ENCODE data around the gene PTPRN2.

- TF ChIP-seq, protein P1, sequence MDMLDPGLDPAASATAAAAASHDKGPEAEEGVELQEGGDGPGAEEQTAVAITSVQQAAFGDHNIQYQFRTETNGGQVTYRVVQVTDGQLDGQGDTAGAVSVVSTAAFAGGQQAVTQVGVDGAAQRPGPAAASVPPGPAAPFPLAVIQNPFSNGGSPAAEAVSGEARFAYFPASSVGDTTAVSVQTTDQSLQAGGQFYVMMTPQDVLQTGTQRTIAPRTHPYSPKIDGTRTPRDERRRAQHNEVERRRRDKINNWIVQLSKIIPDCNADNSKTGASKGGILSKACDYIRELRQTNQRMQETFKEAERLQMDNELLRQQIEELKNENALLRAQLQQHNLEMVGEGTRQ (IDR thresholded peaks at IDR 0.05; ENCODE audit: low read length): no peak
- no peak for TF ChIP-seq ZNF274 (IDR thresholded peaks at IDR 0.05; ENCODE audit: borderline replicate concordance, extremely low read depth, low read length)
- TF ChIP-seq, protein P2, sequence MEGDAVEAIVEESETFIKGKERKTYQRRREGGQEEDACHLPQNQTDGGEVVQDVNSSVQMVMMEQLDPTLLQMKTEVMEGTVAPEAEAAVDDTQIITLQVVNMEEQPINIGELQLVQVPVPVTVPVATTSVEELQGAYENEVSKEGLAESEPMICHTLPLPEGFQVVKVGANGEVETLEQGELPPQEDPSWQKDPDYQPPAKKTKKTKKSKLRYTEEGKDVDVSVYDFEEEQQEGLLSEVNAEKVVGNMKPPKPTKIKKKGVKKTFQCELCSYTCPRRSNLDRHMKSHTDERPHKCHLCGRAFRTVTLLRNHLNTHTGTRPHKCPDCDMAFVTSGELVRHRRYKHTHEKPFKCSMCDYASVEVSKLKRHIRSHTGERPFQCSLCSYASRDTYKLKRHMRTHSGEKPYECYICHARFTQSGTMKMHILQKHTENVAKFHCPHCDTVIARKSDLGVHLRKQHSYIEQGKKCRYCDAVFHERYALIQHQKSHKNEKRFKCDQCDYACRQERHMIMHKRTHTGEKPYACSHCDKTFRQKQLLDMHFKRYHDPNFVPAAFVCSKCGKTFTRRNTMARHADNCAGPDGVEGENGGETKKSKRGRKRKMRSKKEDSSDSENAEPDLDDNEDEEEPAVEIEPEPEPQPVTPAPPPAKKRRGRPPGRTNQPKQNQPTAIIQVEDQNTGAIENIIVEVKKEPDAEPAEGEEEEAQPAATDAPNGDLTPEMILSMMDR (IDR thresholded peaks at IDR 0.05; ENCODE audit: control extremely low read depth in 1 of 3, insufficient read depth in 1 of 3, low read depth in 1 of 3, low read length in 3 of 3): no peak
Measured at GRCh38 chr7:157813741-157814661, 773.6 kb downstream of the PTPRN2 start.

All from H1 (cell line).